Endothelial cell of umbilical vein (primary cell): ENCODE measurements around the gene KRTAP10-8. TPM values are rescaled to one million over a fixed set of nuclear protein-coding genes. Genes with fewer than 3 reads are reported as not detected.

Experiments
- BruUV-seq: library from RNA; stranded (reverse); fragments of 400-500 nt; replicated peaks from 2 replicates; lab custom pipeline; 2021; lab: Mats Ljungman, UMichigan
- CTCF ChIA-PET: fragments of 300-600, 350-600 bp; sonication (Branson Sonifier 250); formaldehyde crosslinking; loops from one replicate; lab custom pipeline; 2021; ENCODE audit warnings: antibody characterized with exemption, inconsistent platforms; lab: Charles Lee
- POLR2A ChIA-PET: fragments of 300-600, 350-600 bp; sonication (Branson Sonifier 250); formaldehyde crosslinking; loops from one replicate; lab custom pipeline; 2021; ENCODE audit warnings: antibody characterized with exemption, inconsistent platforms; lab: Charles Lee
- DNase-seq: peaks from one replicate; pipeline ENCODE4 v3.0.0-alpha.2; 2011; ENCODE audit warnings: low read depth, low spot score
- FAIRE-seq: peaks from 2 replicates; lab custom pipeline; 2011; peaks lifted over from hg19 to GRCh38; lab: Jason Lieb, UNC
- H2AFZ ChIP-seq: 2 replicates; pipeline ENCODE4 v1.6.0; 2012; ENCODE audit warnings: low read depth, low read length, control low read depth, inconsistent platforms
- H3K27ac ChIP-seq: 2 replicates; pipeline ENCODE4 v1.5.1; 2011; ENCODE audit warnings: low read depth, mild to moderate bottlenecking, control low read depth, low read length, moderate library complexity; ENCODE audit not compliant: insufficient read depth
- H3K27me3 ChIP-seq, 2 experiments: 2 replicates each; pipeline versions ENCODE4 v1.6.0 to v1.6.1; 2011; ENCODE audit warnings: low read length in 2 of 2, mixed read lengths in 1 of 2; ENCODE audit not compliant: control insufficient read depth in 2 of 2, insufficient read depth in 2 of 2
- H3K36me3 ChIP-seq, 2 experiments: 2 replicates in 1 of 2; 3 replicates in 1 of 2; pipeline ENCODE4 v1.5.1; 2011; ENCODE audit warnings: low read length in 2 of 2, mild to moderate bottlenecking in 1 of 2, moderate library complexity in 1 of 2; ENCODE audit not compliant: control insufficient read depth in 2 of 2, insufficient read depth in 2 of 2; ENCODE audit errors: extremely low read depth in 1 of 2
- H3K4me1 ChIP-seq: 3 replicates; pipeline ENCODE4 v1.5.1; 2011; ENCODE audit warnings: mild to moderate bottlenecking, low read length; ENCODE audit not compliant: control insufficient read depth, insufficient read depth; ENCODE audit errors: extremely low read depth
- H3K4me2 ChIP-seq: 2 replicates; pipeline ENCODE4 v1.6.1; 2011; ENCODE audit warnings: low read length, control low read depth, mixed read lengths; ENCODE audit not compliant: insufficient read depth
- H3K4me3 ChIP-seq, 3 experiments: fragments of 200-600 bp in 1 of 3; sonication (generic), shearing (Covaris generic) in 1 of 3; replicated peaks in 1 of 3; 2 replicates each; pipeline ENCODE4 v1.5.1; 2011 to 2016; ENCODE audit warnings: control low read depth in 3 of 3, low read length in 3 of 3, mild to moderate bottlenecking in 2 of 3, inconsistent platforms in 1 of 3, low read depth in 1 of 3, moderate library complexity in 1 of 3; ENCODE audit not compliant: insufficient read depth in 1 of 3
- H3K79me2 ChIP-seq: 2 replicates; pipeline ENCODE4 v1.6.0; 2012; ENCODE audit warnings: low read length, inconsistent platforms; ENCODE audit not compliant: control insufficient read depth, insufficient read depth
- H3K9ac ChIP-seq: replicated peaks from 2 replicates; pipeline ENCODE3; 2011; ENCODE audit warnings: low read length, control low read depth; ENCODE audit not compliant: insufficient read depth; ENCODE audit errors: extremely low read depth
- H3K9me1 ChIP-seq: replicated peaks from 3 replicates; pipeline ENCODE4 v1.6.0; 2011; ENCODE audit warnings: mild to moderate bottlenecking, low read length; ENCODE audit not compliant: control insufficient read depth, insufficient read depth; ENCODE audit errors: extremely low read depth
- H3K9me3 ChIP-seq: replicated peaks from 2 replicates; pipeline ENCODE4 v1.5.1; 2012; ENCODE audit warnings: low read length, inconsistent platforms; ENCODE audit not compliant: control insufficient read depth, insufficient read depth
- H4K20me1 ChIP-seq: replicated peaks from 2 replicates; pipeline ENCODE3; 2011; ENCODE audit warnings: mild to moderate bottlenecking, low read length; ENCODE audit not compliant: control insufficient read depth, insufficient read depth; ENCODE audit errors: extremely low read depth
- CTCF ChIP-seq, 2 donors: IDR thresholded peaks; 1 replicate in 1 of 2; 2 replicates in 1 of 2; pipeline ENCODE4 v1.5.1; 2011; ENCODE audit warnings: low read length in 2 of 2, mild to moderate bottlenecking in 2 of 2, moderate library complexity in 2 of 2, control low read depth in 1 of 2, inconsistent platforms in 1 of 2, low read depth in 1 of 2; ENCODE audit not compliant: insufficient read depth in 1 of 2; ENCODE audit errors: extremely low read depth in 1 of 2
- EZH2 ChIP-seq: IDR thresholded peaks from 2 replicates; pipeline ENCODE4 v1.6.1; 2012; ENCODE audit warnings: borderline replicate concordance, low read depth, mild to moderate bottlenecking, moderate library complexity, low read length, inconsistent platforms; ENCODE audit not compliant: severe bottlenecking
- FOS ChIP-seq: IDR thresholded peaks from 2 replicates; pipeline ENCODE4 v1.6.1; 2011; ENCODE audit warnings: mild to moderate bottlenecking, low read length, moderate library complexity, borderline replicate concordance; ENCODE audit not compliant: insufficient read depth
- GATA2 ChIP-seq: IDR thresholded peaks from 2 replicates; pipeline ENCODE4 v1.7.0; 2011; ENCODE audit warnings: low read depth, mild to moderate bottlenecking, moderate library complexity, mixed read lengths, low read length; ENCODE audit not compliant: insufficient read length, insufficient read depth
- JUN ChIP-seq: IDR thresholded peaks from 2 replicates; pipeline ENCODE4 v1.6.1; 2011; ENCODE audit warnings: borderline replicate concordance, low read depth; ENCODE audit not compliant: insufficient read length, insufficient read depth
- MAX ChIP-seq: IDR thresholded peaks from 2 replicates; pipeline ENCODE4 v1.6.1; 2011; ENCODE audit not compliant: insufficient read depth, insufficient read length
- MYC ChIP-seq: IDR thresholded peaks from one replicate; pipeline ENCODE4 v1.6.1; 2011; ENCODE audit warnings: mild to moderate bottlenecking, low read depth, low read length
- POLR2A ChIP-seq: IDR thresholded peaks from 2 replicates; pipeline ENCODE4 v1.6.1; 2012; ENCODE audit warnings: low read depth, mild to moderate bottlenecking, control low read depth, low read length
- POLR2AphosphoS5 ChIP-seq: IDR thresholded peaks from 2 replicates; pipeline ENCODE4 v1.6.1; 2012; ENCODE audit warnings: low read depth, mild to moderate bottlenecking, control low read depth, low read length, moderate library complexity; ENCODE audit not compliant: insufficient read depth
- dilution Hi-C: fragments of 300-500 bp; cut with MboI; formaldehyde crosslinking; loops from one replicate; pipeline ENCODE4 v1.15.0; 2019; ENCODE audit warnings: low sequenced_read_pairs; ENCODE audit not compliant: extremely low pct_ligation_motif_present
- intact Hi-C: fragments of 100-400 bp; cut with micrococcal nuclease; formaldehyde crosslinking; loops from one replicate; pipeline ENCODE4 v1.10.0; 2022
- polyA plus RNA-seq, 4 experiments: library from polyadenylated mRNA; depleted of rRNA in 3 of 4; stranded (reverse) in 3 of 4; unstranded in 1 of 4; fragments of >200 nt; gene quantifications; 2 replicates each; pipeline versions ENCODE4 v1.2.1 to v1.2.3, GENCODE V29; 2011 to 2012; ENCODE audit warnings: missing spikeins in 1 of 4
- total RNA-seq: library from RNA; stranded (reverse); gene quantifications from 2 replicates; pipeline ENCODE4 v1.2.3, GENCODE V29; 2021

Gene KRTAP10-8
- total and polyA plus RNA-seq, 2 donors (not counting 3 experiments of a cell fraction or from before 2014, with no cell fraction given), result not detected

- Histone ChIP-seq H4K20me1 (no peaks in the 10 kb centered on the region), H3K9me3 (no peaks in the 10 kb centered on the region), H3K27me3 (peaks cover 0 to 4% of the 10 kb centered on the region in 2 experiments), H3K4me3 (no peak within 1 kb of the TSS), H3K27ac (no peak within 1 kb of the TSS), H3K9me1 (no peaks in the 10 kb centered on the region), H3K36me3 (no peaks in the 10 kb centered on the region), H3K4me1 (no peaks in the 10 kb centered on the region), H3K9ac (no peak within 1 kb of the TSS), H2AFZ (no peak within 1 kb of the TSS), H3K4me2 (no peak within 1 kb of the TSS), H3K79me2 (no peaks in the 10 kb centered on the region)
- CTCF ChIA-PET, result interaction anchor here (1.3 kb wide), 1 partner anchor 135 kb away, joined by 4 read pairs; no protein-coding TSS in a partner anchor
- no peak for FAIRE-seq
- no TSS peak for BruUV-seq
- POLR2A ChIA-PET, result no interaction called here
- dilution Hi-C loops, result no loop called here
- intact Hi-C loops, result no loop called here
- DNase-seq, result no peak
- TF ChIP-seq POLR2A, result no peak
Observed at GRCh38 chr21:44657635-44658540, 46.0 kb downstream of the KRTAP10-8 start, which contains the start of gene KRTAP12-3. TSS of gene KRTAP12-3 (plus strand) at chr21:44657932. CDS start at chr21:44657980, 48 bp downstream.

- Histone ChIP-seq H3K4me1 (no peaks in the 10 kb centered on the region), H3K9me3 (no peaks in the 10 kb centered on the region), H3K27me3 (peaks cover 0 to 4% of the 10 kb centered on the region in 2 experiments), H3K9me1 (no peaks in the 10 kb centered on the region), H2AFZ (no peak overlapping the region), H3K4me3 (no peak overlapping the region), H3K79me2 (no peaks in the 10 kb centered on the region), H4K20me1 (no peaks in the 10 kb centered on the region), H3K4me2 (no peak overlapping the region), H3K27ac (no peak overlapping the region), H3K36me3 (no peaks in the 10 kb centered on the region), H3K9ac (no peak overlapping the region)
- TF ChIP-seq MYC (no peak), FOS (no peak), POLR2A (no peak), CTCF (IDR thresholded peaks at IDR 0.05; ENCODE audit: extremely low read depth in 1 of 2, insufficient read depth in 1 of 2, low read depth in 1 of 2, low read length in 2 of 2) (no peak), MAX (no peak), JUN (no peak), EZH2 (no peak), POLR2AphosphoS5 (no peak), GATA2 (no peak)
- ChIA-PET POLR2A (no interaction called here), CTCF (interaction anchor here (1.3 kb wide), 1 partner anchor 135 kb away, joined by 4 read pairs; no protein-coding TSS in a partner anchor)
- FAIRE-seq (no peak), DNase-seq (no peak)
- no TSS peak for BruUV-seq
- intact Hi-C loops (no loop called here), dilution Hi-C loops (no loop called here)
Observed at GRCh38 chr21:44658541-44658910, 46.6 kb downstream of the KRTAP10-8 start.
